ENCODE data around the gene MAP10. TPM values are rescaled to one million over a fixed set of nuclear protein-coding genes. Genes with fewer than 3 reads are reported as not detected.

Gene MAP10
- total and polyA plus RNA-seq, 10 donors, result 1.2 to 4.9 (median 2.2) TPM

GRCh38 chr1:232768793-232769192, 36.4 kb upstream of the MAP10 start:
- intact Hi-C loops (cut with DNase I; ENCODE audit: low total_unique reads), result no loop called here
- WGBS, 5 donors, result 76 to 93% (median 91%) methylated on average over 2 of the region's 2 CpGs

GRCh38 chr1:232769733-232770132, 35.5 kb upstream of the MAP10 start:
- no peak for DNase-seq
- intact Hi-C loops (cut with DNase I; ENCODE audit: low total_unique reads), result no loop called here
- H3K27me3 ChIP-seq (replicated peaks in 1 of 7), result peaks cover 0 to 5% (median 0%) of the 10 kb centered on the region in 7 donors
- no peak overlapping the region for H3K4me3 ChIP-seq
- no peaks in the 10 kb centered on the region for H3K4me1 ChIP-seq
- WGBS, 5 donors, result 77 to 93% (median 90%) methylated on average over 2 of the region's 2 CpGs
- no peaks in the 10 kb centered on the region for H3K36me3 ChIP-seq
- no peak overlapping the region for H3K27ac ChIP-seq
- no peaks in the 10 kb centered on the region for H3K9me3 ChIP-seq
- no peak for TF ChIP-seq CTCF (IDR thresholded peaks at IDR 0.05 in 8 of 11, conservative IDR thresholded peaks at IDR 0.05 in 3 of 11)
- TF ChIP-seq POLR2AphosphoS5 (IDR thresholded peaks at IDR 0.05), result no peak
- TF ChIP-seq POLR2A (IDR thresholded peaks at IDR 0.05), result no peak

More at GRCh38 chr1:232768793-232769192, 36.4 kb upstream of the MAP10 start:
- Histone ChIP-seq H3K36me3 (no peaks in the 10 kb centered on the region), H3K4me3 (no peak overlapping the region), H3K4me1 (no peaks in the 10 kb centered on the region), H3K27ac (no peak overlapping the region), H3K27me3 (replicated peaks in 1 of 7) (peaks cover 0 to 5% (median 0%) of the 10 kb centered on the region in 7 donors), H3K9me3 (peaks cover 0 to 3% (median 0%) of the 10 kb centered on the region in 8 donors)
- no peak for TF ChIP-seq POLR2A (IDR thresholded peaks at IDR 0.05)
- TF ChIP-seq POLR2AphosphoS5 (IDR thresholded peaks at IDR 0.05), result no peak
- TF ChIP-seq CTCF (IDR thresholded peaks at IDR 0.05 in 8 of 11, conservative IDR thresholded peaks at IDR 0.05 in 3 of 11), result no peak
- DNase-seq, result no peak

GRCh38 chr1:232773752-232774151, 31.5 kb upstream of the MAP10 start:
- Histone ChIP-seq H3K27ac (no peak overlapping the region), H3K27me3 (replicated peaks in 1 of 7) (no peaks in the 10 kb centered on the region), H3K4me3 (no peak overlapping the region), H3K4me1 (no peaks in the 10 kb centered on the region), H3K9me3 (no peaks in the 10 kb centered on the region), H3K36me3 (no peaks in the 10 kb centered on the region)
- DNase-seq, result no peak
- intact Hi-C loops (cut with DNase I; ENCODE audit: low total_unique reads), result no loop called here
- WGBS, 5 donors, result 92 to 95% (median 93%) methylated on average over 9 of the region's 9 CpGs
- no peak for TF ChIP-seq CTCF (IDR thresholded peaks at IDR 0.05 in 8 of 11, conservative IDR thresholded peaks at IDR 0.05 in 3 of 11)
- TF ChIP-seq POLR2AphosphoS5 (IDR thresholded peaks at IDR 0.05), result no peak
- TF ChIP-seq POLR2A (IDR thresholded peaks at IDR 0.05), result no peak

- no peaks in the 10 kb centered on the region for H3K27me3 ChIP-seq (replicated peaks in 1 of 7)
- no peak overlapping the region for H3K4me3 ChIP-seq
- intact Hi-C loops (cut with DNase I; ENCODE audit: low total_unique reads), result no loop called here
- H3K9me3 ChIP-seq, result no peaks in the 10 kb centered on the region
- whole genome bisulfite sequencing, 5 donors, result 70 to 83% (median 80%) methylated on average over 3 of the region's 3 CpGs
- DNase-seq, result no peak
- no peak for TF ChIP-seq POLR2AphosphoS5 (IDR thresholded peaks at IDR 0.05)
- TF ChIP-seq CTCF (IDR thresholded peaks at IDR 0.05 in 8 of 11, conservative IDR thresholded peaks at IDR 0.05 in 3 of 11), result no peak
- no peak for TF ChIP-seq POLR2A (IDR thresholded peaks at IDR 0.05)
- no peaks in the 10 kb centered on the region for H3K36me3 ChIP-seq
- H3K27ac ChIP-seq, result no peak overlapping the region
- no peaks in the 10 kb centered on the region for H3K4me1 ChIP-seq
Observed at GRCh38 chr1:232776526-232777106, 28.6 kb upstream of the MAP10 start.
